ENCODE measurements around the gene ANKRD18B.
"Not testable (repeated sequence)": the region's sequence is repeated elsewhere in the genome, so short reads cannot be mapped to it uniquely, and the experiment has no call there.

ANKRD18B gene

GRCh38 chr9:33551183-33551582, 27.1 kb downstream of the ANKRD18B start:
- H3K27me3 ChIP-seq, result peaks cover 26% of the 10 kb centered on the region
- not testable (repeated sequence) for H3K4me1 ChIP-seq (ENCODE audit: control insufficient read depth in 1 of 2, insufficient read depth in 1 of 2, low read depth in 1 of 2, low read length in 1 of 2); H3K4me3 ChIP-seq (ENCODE audit: low read depth in 1 of 2, low read length in 1 of 2); H3K27ac ChIP-seq; H3K9me3 ChIP-seq; H3K36me3 ChIP-seq

- H3K27ac ChIP-seq; H3K36me3 ChIP-seq; H3K4me3 ChIP-seq (ENCODE audit: low read depth in 1 of 2, low read length in 1 of 2); H3K4me1 ChIP-seq (ENCODE audit: control insufficient read depth in 1 of 2, insufficient read depth in 1 of 2, low read depth in 1 of 2, low read length in 1 of 2); H3K9me3 ChIP-seq: not testable (repeated sequence)
- peaks cover 17% of the 10 kb centered on the region for H3K27me3 ChIP-seq
These were observed 28.3 kb downstream of the ANKRD18B start for GRCh38 chr9:33552315-33552725.

- H3K4me3 ChIP-seq (ENCODE audit: low read depth in 1 of 2, low read length in 1 of 2); H3K27me3 ChIP-seq; H3K4me1 ChIP-seq (ENCODE audit: control insufficient read depth in 1 of 2, insufficient read depth in 1 of 2, low read depth in 1 of 2, low read length in 1 of 2); H3K36me3 ChIP-seq; H3K9me3 ChIP-seq; H3K27ac ChIP-seq: not testable (repeated sequence)
These were observed 36.2 kb downstream of the ANKRD18B start for GRCh38 chr9:33560217-33560616.

GRCh38 chr9:33562196-33562595, 38.1 kb downstream of the ANKRD18B start:
- not testable (repeated sequence) for H3K9me3 ChIP-seq; H3K27me3 ChIP-seq; H3K36me3 ChIP-seq; H3K4me3 ChIP-seq (ENCODE audit: low read depth in 1 of 2, low read length in 1 of 2); H3K4me1 ChIP-seq (ENCODE audit: control insufficient read depth in 1 of 2, insufficient read depth in 1 of 2, low read depth in 1 of 2, low read length in 1 of 2); H3K27ac ChIP-seq

GRCh38 chr9:33567776-33568175, 43.7 kb downstream of the ANKRD18B start:
- not testable (repeated sequence) for H3K4me1 ChIP-seq (ENCODE audit: control insufficient read depth in 1 of 2, insufficient read depth in 1 of 2, low read depth in 1 of 2, low read length in 1 of 2); H3K4me3 ChIP-seq (ENCODE audit: low read depth in 1 of 2, low read length in 1 of 2); H3K9me3 ChIP-seq; H3K27ac ChIP-seq; H3K36me3 ChIP-seq
- H3K27me3 ChIP-seq, result peaks cover 22% of the 10 kb centered on the region

- H3K9me3 ChIP-seq; H3K27me3 ChIP-seq; H3K36me3 ChIP-seq; H3K4me1 ChIP-seq (ENCODE audit: control insufficient read depth in 1 of 2, insufficient read depth in 1 of 2, low read depth in 1 of 2, low read length in 1 of 2); H3K27ac ChIP-seq; H3K4me3 ChIP-seq (ENCODE audit: low read depth in 1 of 2, low read length in 1 of 2): not testable (repeated sequence)
These were observed 53.7 kb downstream of the ANKRD18B start for GRCh38 chr9:33577786-33578185.

- not testable (repeated sequence) for H3K36me3 ChIP-seq; H3K4me1 ChIP-seq (ENCODE audit: control insufficient read depth in 1 of 2, insufficient read depth in 1 of 2, low read depth in 1 of 2, low read length in 1 of 2); H3K9me3 ChIP-seq; H3K27me3 ChIP-seq; H3K4me3 ChIP-seq (ENCODE audit: low read depth in 1 of 2, low read length in 1 of 2); H3K27ac ChIP-seq
These were observed 55.9 kb downstream of the ANKRD18B start for GRCh38 chr9:33579996-33580395.

GRCh38 chr9:33582686-33583085, 58.6 kb downstream of the ANKRD18B start:
- H3K4me1 ChIP-seq (ENCODE audit: control insufficient read depth in 1 of 2, insufficient read depth in 1 of 2, low read depth in 1 of 2, low read length in 1 of 2), result not testable (repeated sequence)

GRCh38 chr9:33586128-33586527, 62.1 kb downstream of the ANKRD18B start:
- H3K4me1 ChIP-seq (ENCODE audit: control insufficient read depth in 1 of 2, insufficient read depth in 1 of 2, low read depth in 1 of 2, low read length in 1 of 2); H3K4me3 ChIP-seq (ENCODE audit: low read depth in 1 of 2, low read length in 1 of 2); H3K27me3 ChIP-seq; H3K27ac ChIP-seq; H3K36me3 ChIP-seq; H3K9me3 ChIP-seq: not testable (repeated sequence)

More at GRCh38 chr9:33582686-33583085, 58.6 kb downstream of the ANKRD18B start:
- not testable (repeated sequence) for H3K9me3 ChIP-seq; H3K4me3 ChIP-seq (ENCODE audit: low read depth in 1 of 2, low read length in 1 of 2); H3K27me3 ChIP-seq; H3K27ac ChIP-seq; H3K36me3 ChIP-seq

GRCh38 chr9:33587799-33588198, 63.7 kb downstream of the ANKRD18B start:
- not testable (repeated sequence) for H3K36me3 ChIP-seq; H3K9me3 ChIP-seq; H3K27me3 ChIP-seq; H3K4me3 ChIP-seq (ENCODE audit: low read depth in 1 of 2, low read length in 1 of 2); H3K4me1 ChIP-seq (ENCODE audit: control insufficient read depth in 1 of 2, insufficient read depth in 1 of 2, low read depth in 1 of 2, low read length in 1 of 2); H3K27ac ChIP-seq

GRCh38 chr9:33588876-33589275, 64.8 kb downstream of the ANKRD18B start:
- H3K9me3 ChIP-seq; H3K4me3 ChIP-seq (ENCODE audit: low read depth in 1 of 2, low read length in 1 of 2); H3K36me3 ChIP-seq; H3K27me3 ChIP-seq; H3K4me1 ChIP-seq (ENCODE audit: control insufficient read depth in 1 of 2, insufficient read depth in 1 of 2, low read depth in 1 of 2, low read length in 1 of 2); H3K27ac ChIP-seq: not testable (repeated sequence)

- not testable (repeated sequence) for H3K4me1 ChIP-seq (ENCODE audit: control insufficient read depth in 1 of 2, insufficient read depth in 1 of 2, low read depth in 1 of 2, low read length in 1 of 2); H3K27ac ChIP-seq; H3K27me3 ChIP-seq; H3K9me3 ChIP-seq; H3K36me3 ChIP-seq; H3K4me3 ChIP-seq (ENCODE audit: low read depth in 1 of 2, low read length in 1 of 2)
These were observed 66.8 kb downstream of the ANKRD18B start for GRCh38 chr9:33590857-33591256.

GRCh38 chr9:33596974-33597373, 72.9 kb downstream of the ANKRD18B start:
- H3K4me1 ChIP-seq (ENCODE audit: control insufficient read depth in 1 of 2, insufficient read depth in 1 of 2, low read depth in 1 of 2, low read length in 1 of 2); H3K36me3 ChIP-seq; H3K27me3 ChIP-seq; H3K4me3 ChIP-seq (ENCODE audit: low read depth in 1 of 2, low read length in 1 of 2); H3K9me3 ChIP-seq; H3K27ac ChIP-seq: not testable (repeated sequence)

GRCh38 chr9:33597386-33597785, 73.3 kb downstream of the ANKRD18B start:
- not testable (repeated sequence) for H3K36me3 ChIP-seq

GRCh38 chr9:33598796-33599379, 74.8 kb downstream of the ANKRD18B start:
- H3K36me3 ChIP-seq; H3K27ac ChIP-seq; H3K4me3 ChIP-seq (ENCODE audit: low read depth in 1 of 2, low read length in 1 of 2); H3K9me3 ChIP-seq; H3K27me3 ChIP-seq; H3K4me1 ChIP-seq (ENCODE audit: control insufficient read depth in 1 of 2, insufficient read depth in 1 of 2, low read depth in 1 of 2, low read length in 1 of 2): not testable (repeated sequence)

More at GRCh38 chr9:33597386-33597785, 73.3 kb downstream of the ANKRD18B start:
- H3K4me1 ChIP-seq (ENCODE audit: control insufficient read depth in 1 of 2, insufficient read depth in 1 of 2, low read depth in 1 of 2, low read length in 1 of 2); H3K27me3 ChIP-seq; H3K9me3 ChIP-seq; H3K4me3 ChIP-seq (ENCODE audit: low read depth in 1 of 2, low read length in 1 of 2); H3K27ac ChIP-seq: not testable (repeated sequence)

Measured in neutrophil (primary cell).